Superior temporal gyrus (tissue), 1 donor: ENCODE data around the gene SCYGR1.
"Not testable (repeated sequence)": the region's sequence is repeated elsewhere in the genome, so short reads cannot be mapped to it uniquely, and the experiment has no call there.

Source experiments
- DNase-seq: peaks from one replicate; pipeline ENCODE4 v3.0.0-alpha.2; 2016; ENCODE audit errors: extremely low spot score

SCYGR1 gene

GRCh38 chr2:227402959-227403358, 15.2 kb upstream of the SCYGR1 start:
- DNase-seq, result no peak

GRCh38 chr2:227402321-227402720, 14.6 kb upstream of the SCYGR1 start:
- no peak for DNase-seq

- DNase-seq, result no peak
Observed at GRCh38 chr2:227401550-227401949, 13.8 kb upstream of the SCYGR1 start.

GRCh38 chr2:227398684-227399670, 11.2 kb upstream of the SCYGR1 start:
- no peak for DNase-seq

GRCh38 chr2:227397562-227397961, 9.8 kb upstream of the SCYGR1 start:
- DNase-seq, result no peak

- DNase-seq, result no peak
Observed at GRCh38 chr2:227395556-227395955, 7.8 kb upstream of the SCYGR1 start.

- no peak for DNase-seq
Observed at GRCh38 chr2:227394401-227394800, 6.7 kb upstream of the SCYGR1 start.

GRCh38 chr2:227390468-227391256, 2.9 kb upstream of the SCYGR1 start:
- no peak for DNase-seq

- no peak for DNase-seq
Observed at GRCh38 chr2:227389661-227390060, 1.9 kb upstream of the SCYGR1 start.

- no peak for DNase-seq
Observed at GRCh38 chr2:227389231-227389630, 1.5 kb upstream of the SCYGR1 start.

- no peak for DNase-seq
Observed at GRCh38 chr2:227388537-227389011, 825 bp upstream of the SCYGR1 start.

- DNase-seq, result no peak
Observed at GRCh38 chr2:227386630-227387029, 1.1 kb downstream of the SCYGR1 start.

GRCh38 chr2:227383686-227384085, 4.1 kb downstream of the SCYGR1 start:
- no peak for DNase-seq

GRCh38 chr2:227382241-227382835, 5.4 kb downstream of the SCYGR1 start:
- not testable (repeated sequence) for DNase-seq

- DNase-seq, result no peak
Observed at GRCh38 chr2:227379095-227379494, 8.7 kb downstream of the SCYGR1 start, which contains the start of gene TM4SF20. Gene TM4SF20, minus strand, starts transcription at chr2:227379306. Its CDS starts 38 bp downstream, at chr2:227379268.

GRCh38 chr2:227378371-227378782, 9.4 kb downstream of the SCYGR1 start:
- DNase-seq, result no peak

- DNase-seq, result no peak
Observed at GRCh38 chr2:227377467-227378351, 10.0 kb downstream of the SCYGR1 start.

GRCh38 chr2:227376656-227377396, 10.9 kb downstream of the SCYGR1 start:
- DNase-seq, result no peak

GRCh38 chr2:227374158-227374557, 13.6 kb downstream of the SCYGR1 start:
- peak; percentile 8 for DNase-seq

GRCh38 chr2:227373389-227373788, 14.4 kb downstream of the SCYGR1 start:
- DNase-seq, result no peak
